ENCODE data around the gene MAGED1.
"Not testable (repeated sequence)": the region's sequence is repeated elsewhere in the genome, so short reads cannot be mapped to it uniquely, and the experiment has no call there.

The MAGED1 gene

DNA sequence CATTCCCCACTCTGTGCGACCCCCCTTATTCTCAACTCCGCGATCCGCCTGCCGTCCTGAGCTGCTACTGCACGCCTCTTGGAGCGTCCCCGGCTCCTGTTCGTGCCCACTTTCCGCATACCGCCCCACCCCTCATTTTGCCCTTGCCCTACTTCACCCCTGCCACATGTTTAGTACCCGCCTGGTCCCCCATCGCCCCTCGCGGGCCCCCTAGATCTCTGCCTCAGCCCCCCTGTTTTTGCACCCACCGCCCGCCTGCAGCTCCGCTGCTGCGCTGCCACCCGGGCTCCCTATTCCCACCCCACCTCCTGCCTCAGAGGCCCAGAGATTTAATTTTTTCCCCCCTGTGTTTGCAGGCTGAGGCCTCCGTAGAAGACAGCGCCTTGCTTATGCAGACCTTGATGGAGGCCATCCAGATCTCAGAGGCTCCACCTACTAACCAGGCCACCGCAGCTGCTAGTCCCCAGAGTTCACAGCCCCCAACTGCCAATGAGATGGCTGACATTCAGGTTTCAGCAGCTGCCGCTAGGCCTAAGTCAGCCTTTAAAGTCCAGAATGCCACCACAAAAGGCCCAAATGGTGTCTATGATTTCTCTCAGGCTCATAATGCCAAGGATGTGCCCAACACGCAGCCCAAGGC, 1.4 kb downstream of the MAGED1 start:
- TF ChIP-seq CTCF (IDR thresholded peaks at IDR 0.05) (no peak), ZFX (IDR thresholded peaks at IDR 0.05; ENCODE audit: borderline replicate concordance) (no peak)
- H3K27ac ChIP-seq: no peak overlapping the region

- H3K27ac ChIP-seq: no peak overlapping the region
- no peak for TF ChIP-seq ZFX (IDR thresholded peaks at IDR 0.05; ENCODE audit: borderline replicate concordance)
- TF ChIP-seq CTCF (IDR thresholded peaks at IDR 0.05): no peak
Observed at GRCh38 chrX:51896626-51897025, 3.2 kb downstream of the MAGED1 start.

DNA sequence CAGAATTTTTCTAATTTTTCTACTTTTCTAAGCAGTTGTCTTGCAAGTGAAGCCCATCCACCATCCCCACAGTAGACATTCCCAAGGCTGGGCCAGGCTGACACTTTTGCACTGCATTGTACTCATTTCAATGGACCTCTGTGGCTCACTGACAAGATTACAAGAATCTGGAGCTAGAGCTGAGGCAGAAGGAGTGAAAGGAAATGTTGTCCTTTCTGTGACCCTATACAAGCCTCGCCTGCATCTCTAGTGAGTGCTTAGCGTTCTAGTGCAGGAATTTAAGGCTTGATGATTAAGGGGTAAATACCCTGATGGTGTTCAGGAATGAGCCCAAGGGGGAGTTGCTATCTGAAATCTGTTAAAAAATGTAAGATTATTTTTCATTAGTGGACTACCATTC, 6.3 kb downstream of the MAGED1 start:
- no peak overlapping the region for H3K27ac ChIP-seq
- TF ChIP-seq ZFX (IDR thresholded peaks at IDR 0.05; ENCODE audit: borderline replicate concordance) (no peak), CTCF (IDR thresholded peaks at IDR 0.05) (no peak)

- TF ChIP-seq CTCF (IDR thresholded peaks at IDR 0.05) (no peak), ZFX (IDR thresholded peaks at IDR 0.05; ENCODE audit: borderline replicate concordance) (no peak)
- no peak overlapping the region for H3K27ac ChIP-seq
Observed at GRCh38 chrX:51902510-51903050, 9.2 kb downstream of the MAGED1 start.

- H3K27ac ChIP-seq: not testable (repeated sequence)
Observed at GRCh38 chrX:51905152-51905551, 11.7 kb downstream of the MAGED1 start.

DNA sequence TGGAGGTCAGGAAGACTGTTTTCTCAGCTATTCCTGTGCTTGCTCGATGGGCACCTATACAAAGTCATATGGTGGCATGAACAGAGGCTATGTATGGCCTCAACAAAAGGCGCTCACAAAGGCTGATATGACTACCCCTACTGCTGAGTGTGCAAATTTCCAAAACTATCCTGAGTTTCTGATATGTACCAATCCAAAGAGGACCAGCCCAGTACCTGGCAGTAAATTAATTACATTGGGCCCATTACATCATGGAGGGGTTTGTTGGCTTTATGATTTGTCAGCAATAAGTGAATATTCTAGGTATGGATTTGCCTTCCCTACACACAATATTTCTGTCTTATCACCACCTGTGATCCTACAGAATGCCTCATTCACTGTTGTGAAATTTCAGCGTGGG, 12.3 kb downstream of the MAGED1 start:
- no peak overlapping the region for H3K27ac ChIP-seq
- TF ChIP-seq ZFX (IDR thresholded peaks at IDR 0.05; ENCODE audit: borderline replicate concordance) (no peak), CTCF (IDR thresholded peaks at IDR 0.05) (no peak)

DNA sequence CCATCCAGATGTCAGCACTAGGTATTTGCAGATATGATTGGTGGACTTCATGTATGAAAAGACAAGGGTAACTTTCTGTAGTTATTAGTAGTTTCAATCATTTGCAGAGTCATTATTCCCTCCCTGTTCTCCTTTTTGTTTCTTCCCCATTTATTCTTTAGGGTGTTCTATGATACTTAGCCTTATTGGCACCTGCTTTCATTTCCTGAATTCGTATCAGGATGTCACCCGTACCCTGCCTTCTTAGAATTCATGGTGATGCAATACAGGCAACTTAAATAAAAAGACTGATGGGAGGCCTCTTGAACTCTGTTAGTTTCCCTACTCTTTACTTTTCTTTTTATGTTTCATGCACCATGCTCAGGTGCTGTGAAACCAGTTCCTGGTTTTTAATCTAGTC, 24.2 kb downstream of the MAGED1 start:
- TF ChIP-seq ZFX (IDR thresholded peaks at IDR 0.05; ENCODE audit: borderline replicate concordance): no peak
- TF ChIP-seq CTCF (IDR thresholded peaks at IDR 0.05): no peak
- H3K27ac ChIP-seq: no peak overlapping the region

DNA sequence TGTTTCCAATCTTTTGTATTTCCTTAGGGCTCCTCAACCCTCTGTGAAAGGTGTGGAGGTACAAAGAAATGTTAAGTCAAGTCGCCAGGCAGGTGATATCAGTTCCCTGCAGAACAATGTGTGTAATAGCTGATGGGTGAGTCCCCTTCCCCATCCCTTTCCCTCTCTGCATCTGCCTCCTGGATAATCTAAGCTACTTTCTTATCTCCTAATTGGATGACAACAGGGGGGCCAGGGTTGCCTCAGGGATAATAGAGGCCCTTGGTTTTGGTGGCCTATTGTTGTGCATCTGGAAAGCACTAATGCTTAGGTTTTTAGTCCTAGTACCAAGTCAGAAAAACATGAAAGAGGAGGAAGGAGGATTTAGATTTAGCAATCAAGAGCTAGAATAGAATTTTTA, 29.1 kb downstream of the MAGED1 start:
- TF ChIP-seq ZFX (IDR thresholded peaks at IDR 0.05; ENCODE audit: borderline replicate concordance): no peak
- TF ChIP-seq CTCF (IDR thresholded peaks at IDR 0.05): no peak
- H3K27ac ChIP-seq: no peak overlapping the region
